ENCODE results near the gene COL6A1. TPM values are rescaled to one million over a fixed set of nuclear protein-coding genes. Genes with fewer than 3 reads are reported as not detected.

COL6A1 gene
- polyA plus RNA-seq, 2 of the 4 experiments (the other 2 are of a cell fraction) = 3.9 to 18.3 TPM

GRCh38 chr21:46017148-46017547 is 35.6 kb downstream of the COL6A1 start (continued):
- no peak for TF ChIP-seq NPAS2 (CRISPR knock-in tag; IDR thresholded peaks at IDR 0.05; ENCODE audit: borderline replicate concordance)
- no peak for TF ChIP-seq NFE2L2 (conservative IDR thresholded peaks at IDR 0.05; ENCODE audit: low read length)
- no peak for TF ChIP-seq ZSCAN20 (CRISPR knock-in tag; IDR thresholded peaks at IDR 0.05)
- TF ChIP-seq POLR2AphosphoS2 (conservative IDR thresholded peaks at IDR 0.05; ENCODE audit: low read length) = no peak
- TF ChIP-seq MYC (IDR thresholded peaks at IDR 0.05; ENCODE audit: borderline replicate concordance, low read length) = no peak

DNA sequence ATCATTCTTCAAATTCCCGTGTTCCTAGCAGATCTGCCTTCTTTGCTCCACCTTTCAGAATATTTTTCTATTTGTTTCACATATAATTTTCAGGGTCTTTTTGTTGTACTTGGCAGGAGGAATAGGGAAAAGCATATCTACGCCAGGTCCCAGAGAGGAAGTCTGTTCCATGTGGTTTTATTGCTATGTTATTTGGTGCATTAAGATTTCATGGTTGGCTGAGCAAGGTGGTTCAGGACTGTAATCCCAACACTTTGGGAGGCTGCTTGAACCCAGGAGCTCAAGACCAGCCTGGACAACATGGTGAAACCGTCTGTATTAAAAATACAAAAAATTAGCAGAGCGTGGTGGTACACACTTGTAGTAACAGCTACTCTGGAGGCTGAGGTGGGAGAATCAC is 36.1 kb downstream of the COL6A1 start:
- no peak for FAIRE-seq
- no peak for ATAC-seq
- Histone ChIP-seq H3K4me2 (no peak overlapping the region), H3K9me3 (no peaks in the 10 kb centered on the region), H3K4me1 (no peaks in the 10 kb centered on the region), H3K27ac (no peak overlapping the region), H3K4me3 (no peak overlapping the region)
- TF ChIP-seq EHF (CRISPR knock-in tag; IDR thresholded peaks at IDR 0.05) = no peak
- no peak for TF ChIP-seq POLR2AphosphoS2 (conservative IDR thresholded peaks at IDR 0.05; ENCODE audit: low read length)
- TF ChIP-seq, protein P1, sequence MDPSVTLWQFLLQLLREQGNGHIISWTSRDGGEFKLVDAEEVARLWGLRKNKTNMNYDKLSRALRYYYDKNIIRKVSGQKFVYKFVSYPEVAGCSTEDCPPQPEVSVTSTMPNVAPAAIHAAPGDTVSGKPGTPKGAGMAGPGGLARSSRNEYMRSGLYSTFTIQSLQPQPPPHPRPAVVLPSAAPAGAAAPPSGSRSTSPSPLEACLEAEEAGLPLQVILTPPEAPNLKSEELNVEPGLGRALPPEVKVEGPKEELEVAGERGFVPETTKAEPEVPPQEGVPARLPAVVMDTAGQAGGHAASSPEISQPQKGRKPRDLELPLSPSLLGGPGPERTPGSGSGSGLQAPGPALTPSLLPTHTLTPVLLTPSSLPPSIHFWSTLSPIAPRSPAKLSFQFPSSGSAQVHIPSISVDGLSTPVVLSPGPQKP (IDR thresholded peaks at IDR 0.05; ENCODE audit: low read depth, low read length) = no peak
- no peak for TF ChIP-seq NFE2L2 (conservative IDR thresholded peaks at IDR 0.05; ENCODE audit: low read length)
- TF ChIP-seq TP53 (CRISPR knock-in tag; IDR thresholded peaks at IDR 0.05) = no peak
- no peak for TF ChIP-seq HDAC2 (IDR thresholded peaks at IDR 0.05)
- no peak for TF ChIP-seq FOSL2 (IDR thresholded peaks at IDR 0.05)
- TF ChIP-seq FOSL2 (CRISPR knock-in tag; IDR thresholded peaks at IDR 0.05) = no peak
- no peak for TF ChIP-seq TFCP2L1 (CRISPR knock-in tag; IDR thresholded peaks at IDR 0.05)
- 42% methylated on average over 4 of the region's 4 CpGs for WGBS (ENCODE audit: missing lambda C conversion rate)
- DNase-seq (ENCODE audit: low read depth in 1 of 2, low spot score in 1 of 2) = no peak
- CTCF ChIA-PET = no interaction called here
- POLR2A ChIA-PET = no interaction called here

- no peak overlapping the region for H3K4me2 ChIP-seq
- no peak for ATAC-seq
- H3K4me3 ChIP-seq = no peak overlapping the region
- 58% methylated on average over 3 of the region's 3 CpGs for whole genome bisulfite sequencing (ENCODE audit: missing lambda C conversion rate)
- no peaks in the 10 kb centered on the region for H3K9me3 ChIP-seq
- DNase-seq (ENCODE audit: low read depth in 1 of 2, low spot score in 1 of 2) = no peak
- ChIA-PET POLR2A (no interaction called here), CTCF (no interaction called here)
- no peaks in the 10 kb centered on the region for H3K4me1 ChIP-seq
- no peak for FAIRE-seq
- H3K27ac ChIP-seq = no peak overlapping the region
- TF ChIP-seq, protein P2, sequence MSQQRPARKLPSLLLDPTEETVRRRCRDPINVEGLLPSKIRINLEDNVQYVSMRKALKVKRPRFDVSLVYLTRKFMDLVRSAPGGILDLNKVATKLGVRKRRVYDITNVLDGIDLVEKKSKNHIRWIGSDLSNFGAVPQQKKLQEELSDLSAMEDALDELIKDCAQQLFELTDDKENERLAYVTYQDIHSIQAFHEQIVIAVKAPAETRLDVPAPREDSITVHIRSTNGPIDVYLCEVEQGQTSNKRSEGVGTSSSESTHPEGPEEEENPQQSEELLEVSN (IDR thresholded peaks at IDR 0.05; ENCODE audit: borderline replicate concordance, low read depth) = no peak
- TF ChIP-seq POLR2AphosphoS2 (conservative IDR thresholded peaks at IDR 0.05; ENCODE audit: low read length) (no peak), RARB (CRISPR knock-in tag; IDR thresholded peaks at IDR 0.05) (no peak), KDM5A (IDR thresholded peaks at IDR 0.05) (no peak), FOSL2 (IDR thresholded peaks at IDR 0.05) (no peak), FOSL2 (CRISPR knock-in tag; IDR thresholded peaks at IDR 0.05) (no peak), BHLHE40 (IDR thresholded peaks at IDR 0.05; ENCODE audit: low read depth, low read length) (no peak), JUNB (IDR thresholded peaks at IDR 0.05) (no peak), ZNF302 (CRISPR knock-in tag; IDR thresholded peaks at IDR 0.05) (no peak), CHD2 (IDR thresholded peaks at IDR 0.05; ENCODE audit: low read length, partially characterized antibody) (no peak), RAD21 (conservative IDR thresholded peaks at IDR 0.05 in 1 of 2, IDR thresholded peaks at IDR 0.05 in 1 of 2) (no peak), RCOR1 (IDR thresholded peaks at IDR 0.05; ENCODE audit: low read depth, low read length) (no peak), CHD4 (IDR thresholded peaks at IDR 0.05; ENCODE audit: borderline replicate concordance) (no peak)
- TF ChIP-seq, protein P3, sequence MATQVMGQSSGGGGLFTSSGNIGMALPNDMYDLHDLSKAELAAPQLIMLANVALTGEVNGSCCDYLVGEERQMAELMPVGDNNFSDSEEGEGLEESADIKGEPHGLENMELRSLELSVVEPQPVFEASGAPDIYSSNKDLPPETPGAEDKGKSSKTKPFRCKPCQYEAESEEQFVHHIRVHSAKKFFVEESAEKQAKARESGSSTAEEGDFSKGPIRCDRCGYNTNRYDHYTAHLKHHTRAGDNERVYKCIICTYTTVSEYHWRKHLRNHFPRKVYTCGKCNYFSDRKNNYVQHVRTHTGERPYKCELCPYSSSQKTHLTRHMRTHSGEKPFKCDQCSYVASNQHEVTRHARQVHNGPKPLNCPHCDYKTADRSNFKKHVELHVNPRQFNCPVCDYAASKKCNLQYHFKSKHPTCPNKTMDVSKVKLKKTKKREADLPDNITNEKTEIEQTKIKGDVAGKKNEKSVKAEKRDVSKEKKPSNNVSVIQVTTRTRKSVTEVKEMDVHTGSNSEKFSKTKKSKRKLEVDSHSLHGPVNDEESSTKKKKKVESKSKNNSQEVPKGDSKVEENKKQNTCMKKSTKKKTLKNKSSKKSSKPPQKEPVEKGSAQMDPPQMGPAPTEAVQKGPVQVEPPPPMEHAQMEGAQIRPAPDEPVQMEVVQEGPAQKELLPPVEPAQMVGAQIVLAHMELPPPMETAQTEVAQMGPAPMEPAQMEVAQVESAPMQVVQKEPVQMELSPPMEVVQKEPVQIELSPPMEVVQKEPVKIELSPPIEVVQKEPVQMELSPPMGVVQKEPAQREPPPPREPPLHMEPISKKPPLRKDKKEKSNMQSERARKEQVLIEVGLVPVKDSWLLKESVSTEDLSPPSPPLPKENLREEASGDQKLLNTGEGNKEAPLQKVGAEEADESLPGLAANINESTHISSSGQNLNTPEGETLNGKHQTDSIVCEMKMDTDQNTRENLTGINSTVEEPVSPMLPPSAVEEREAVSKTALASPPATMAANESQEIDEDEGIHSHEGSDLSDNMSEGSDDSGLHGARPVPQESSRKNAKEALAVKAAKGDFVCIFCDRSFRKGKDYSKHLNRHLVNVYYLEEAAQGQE (IDR thresholded peaks at IDR 0.05) = no peak
- TF ChIP-seq, protein P4, sequence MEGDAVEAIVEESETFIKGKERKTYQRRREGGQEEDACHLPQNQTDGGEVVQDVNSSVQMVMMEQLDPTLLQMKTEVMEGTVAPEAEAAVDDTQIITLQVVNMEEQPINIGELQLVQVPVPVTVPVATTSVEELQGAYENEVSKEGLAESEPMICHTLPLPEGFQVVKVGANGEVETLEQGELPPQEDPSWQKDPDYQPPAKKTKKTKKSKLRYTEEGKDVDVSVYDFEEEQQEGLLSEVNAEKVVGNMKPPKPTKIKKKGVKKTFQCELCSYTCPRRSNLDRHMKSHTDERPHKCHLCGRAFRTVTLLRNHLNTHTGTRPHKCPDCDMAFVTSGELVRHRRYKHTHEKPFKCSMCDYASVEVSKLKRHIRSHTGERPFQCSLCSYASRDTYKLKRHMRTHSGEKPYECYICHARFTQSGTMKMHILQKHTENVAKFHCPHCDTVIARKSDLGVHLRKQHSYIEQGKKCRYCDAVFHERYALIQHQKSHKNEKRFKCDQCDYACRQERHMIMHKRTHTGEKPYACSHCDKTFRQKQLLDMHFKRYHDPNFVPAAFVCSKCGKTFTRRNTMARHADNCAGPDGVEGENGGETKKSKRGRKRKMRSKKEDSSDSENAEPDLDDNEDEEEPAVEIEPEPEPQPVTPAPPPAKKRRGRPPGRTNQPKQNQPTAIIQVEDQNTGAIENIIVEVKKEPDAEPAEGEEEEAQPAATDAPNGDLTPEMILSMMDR (IDR thresholded peaks at IDR 0.05) = no peak
- TF ChIP-seq, protein P5, sequence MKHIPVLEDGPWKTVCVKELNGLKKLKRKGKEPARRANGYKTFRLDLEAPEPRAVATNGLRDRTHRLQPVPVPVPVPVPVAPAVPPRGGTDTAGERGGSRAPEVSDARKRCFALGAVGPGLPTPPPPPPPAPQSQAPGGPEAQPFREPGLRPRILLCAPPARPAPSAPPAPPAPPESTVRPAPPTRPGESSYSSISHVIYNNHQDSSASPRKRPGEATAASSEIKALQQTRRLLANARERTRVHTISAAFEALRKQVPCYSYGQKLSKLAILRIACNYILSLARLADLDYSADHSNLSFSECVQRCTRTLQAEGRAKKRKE (CRISPR knock-in tag; IDR thresholded peaks at IDR 0.05; ENCODE audit: low read depth) = no peak
These were observed 37.0 kb downstream of the COL6A1 start for GRCh38 chr21:46018615-46019014.

Measured in A549 (cell line).